Sigmoid colon (tissue), 7 donors: ENCODE results near the gene ZNRD2. TPM values are rescaled to one million over a fixed set of nuclear protein-coding genes. Genes with fewer than 3 reads are reported as not detected.

Source experiments
- DNase-seq: peaks from one replicate; pipeline ENCODE4 v3.0.0-alpha.2; 2019
- H3K27ac ChIP-seq, 4 donors: fragments of 200-600 bp; sonication (generic); one replicate each; pipeline ENCODE4 v1.5.1; 2016 to 2019; ENCODE audit warnings: mild to moderate bottlenecking in 1 of 4
- H3K27me3 ChIP-seq, 3 donors: fragments of 200-600 bp; sonication (generic); one replicate each; pipeline ENCODE4 v1.5.1; 2019; ENCODE audit warnings: mild to moderate bottlenecking in 1 of 3
- H3K36me3 ChIP-seq, 4 donors: fragments of 200-600 bp; sonication (generic); one replicate each; pipeline ENCODE4 v1.5.1; 2016 to 2019
- H3K4me1 ChIP-seq, 4 donors: fragments of 200-600 bp; sonication (generic); one replicate each; pipeline ENCODE4 v1.5.1; 2017 to 2019
- H3K4me3 ChIP-seq, 4 donors: fragments of 200-600 bp; sonication (generic); one replicate each; pipeline ENCODE4 v1.5.1; 2017 to 2019; ENCODE audit warnings: mild to moderate bottlenecking in 2 of 4, moderate library complexity in 1 of 4
- H3K9me3 ChIP-seq, 4 donors: fragments of 200-600 bp in 3 of 4; sonication (generic) in 3 of 4; one replicate each; pipeline versions ENCODE4 v1.5.1 to v1.6.1; 2013 to 2019
- CTCF ChIP-seq, 4 experiments: fragments of 450-650 bp in 3 of 4; fragments of 200-600 bp in 1 of 4; IDR thresholded peaks; one replicate each; pipeline ENCODE4 v1.5.1; 2016 to 2019; ENCODE audit warnings: antibody characterized with exemption in 4 of 4, mild to moderate bottlenecking in 3 of 4, moderate library complexity in 2 of 4
- EP300 ChIP-seq, 4 donors: sonication (generic); formaldehyde crosslinking; IDR thresholded peaks; one replicate each; pipeline ENCODE4 v1.6.1; 2017; ENCODE audit warnings: antibody characterized with exemption in 4 of 4
- POLR2A ChIP-seq, 2 donors: fragments of 450-650 bp; IDR thresholded peaks; one replicate each; pipeline ENCODE4 v1.6.1; 2016; ENCODE audit warnings: antibody characterized with exemption in 2 of 2, mild to moderate bottlenecking in 2 of 2, moderate library complexity in 2 of 2
- POLR2AphosphoS5 ChIP-seq, 4 donors: sonication (generic); formaldehyde crosslinking; IDR thresholded peaks; one replicate each; pipeline ENCODE4 v1.6.1; 2017; ENCODE audit warnings: antibody characterized with exemption in 4 of 4
- WGBS, 2 donors: extraction: QIAGEN DNeasy Blood & Tissue Kit; methylation state at CpG; one replicate each; pipeline ENCODE4 v1.1.7; 2013; 5-methylcytosine and 5-hydroxymethylcytosine counted together
- intact Hi-C: fragments of 100-400 bp; cut with DNase I; formaldehyde crosslinking; loops from one replicate; pipeline ENCODE4 v1.15.1; 2023
- polyA plus RNA-seq, 3 donors: library from polyadenylated mRNA; stranded (reverse); fragments of 200-250 nt; gene quantifications; one replicate each; pipeline ENCODE4 v1.2.3, GENCODE V29; 2013
- total RNA-seq, 4 donors: library from RNA; depleted of rRNA; stranded (reverse); fragments of >200 nt; gene quantifications; one replicate each; pipeline ENCODE4 v1.1.0, GENCODE V29; 2016
- donor health status: healthy with polysubstance abuse.
- donor health status: Bipolar disorder and iron deficiency.
- donor health status: healthy.

Gene ZNRD2
- total and polyA plus RNA-seq, 7 donors: 24.9 to 61.0 (median 52.6) TPM

- H3K36me3 ChIP-seq: peaks cover 27 to 70% (median 38%) of the 10 kb centered on the region in 4 donors
- WGBS, 2 donors: 97 to 99% methylated on average over 6 of the region's 6 CpGs
- DNase-seq: no peak
- intact Hi-C loops: loop anchor here (10.0 kb wide), 1 partner anchor 235 kb away; no protein-coding TSS in a partner anchor
- no peaks in the 10 kb centered on the region for H3K9me3 ChIP-seq
- H3K27ac ChIP-seq: no peak overlapping the region
- H3K27me3 ChIP-seq: no peaks in the 10 kb centered on the region
- no peak for TF ChIP-seq CTCF (IDR thresholded peaks at IDR 0.05)
- no peak overlapping the region for H3K4me3 ChIP-seq
- H3K4me1 ChIP-seq: peaks cover 0 to 9% (median 8%) of the 10 kb centered on the region in 4 donors
These were observed 29.6 kb downstream of the ZNRD2 start for GRCh38 chr11:65599955-65600246.

- peaks cover 17 to 67% (median 34%) of the 10 kb centered on the region in 4 donors for H3K36me3 ChIP-seq
- 92 to 100% methylated on average over 1 of the region's 1 CpG for WGBS, 2 donors
- no peak for TF ChIP-seq EP300 (IDR thresholded peaks at IDR 0.05)
- TF ChIP-seq POLR2A (IDR thresholded peaks at IDR 0.05): no peak
- TF ChIP-seq CTCF (IDR thresholded peaks at IDR 0.05): no peak
- no peak for TF ChIP-seq POLR2AphosphoS5 (IDR thresholded peaks at IDR 0.05)
- H3K27me3 ChIP-seq: no peaks in the 10 kb centered on the region
- no peak for DNase-seq
- H3K27ac ChIP-seq: peak overlapping the region in 1 of 4 donors; percentile 24
- H3K4me3 ChIP-seq: no peak overlapping the region
- no peaks in the 10 kb centered on the region for H3K9me3 ChIP-seq
- H3K4me1 ChIP-seq: peaks cover 0 to 24% (median 17%) of the 10 kb centered on the region in 4 donors
- intact Hi-C loops: loop anchor here (10.0 kb wide), 1 partner anchor 239 kb away; no protein-coding TSS in a partner anchor
These were observed 34.0 kb downstream of the ZNRD2 start for GRCh38 chr11:65604258-65604657.

GRCh38 chr11:65606876-65607613 lies 36.8 kb downstream of the ZNRD2 start:
- intact Hi-C loops: loop anchor here (5.0 to 10.0 kb wide), 2 partner anchors 65 to 242 kb away; no protein-coding TSS in a partner anchor
- TF ChIP-seq CTCF (IDR thresholded peaks at IDR 0.05) (no peak), POLR2A (IDR thresholded peaks at IDR 0.05) (no peak), EP300 (IDR thresholded peaks at IDR 0.05) (peak in 1 of 4 donors; percentile 27), POLR2AphosphoS5 (IDR thresholded peaks at IDR 0.05) (peak in 3 of 4 donors; percentile 11 to 27 (median 23))
- H3K9me3 ChIP-seq: no peaks in the 10 kb centered on the region
- peaks cover 0 to 48% (median 42%) of the 10 kb centered on the region in 4 donors for H3K4me1 ChIP-seq
- peak overlapping the region; percentile 11 to 42 (median 34) for H3K4me3 ChIP-seq
- peak; percentile 99 for DNase-seq
- no peaks in the 10 kb centered on the region for H3K27me3 ChIP-seq
- 62 to 67% methylated on average over 67 of the region's 67 CpGs for WGBS, 2 donors
- H3K27ac ChIP-seq: peak overlapping the region; percentile 76 to 88 (median 86)
- peaks cover 14 to 56% (median 29%) of the 10 kb centered on the region in 4 donors for H3K36me3 ChIP-seq

GRCh38 chr11:65607614-65608426 lies 37.5 kb downstream of the ZNRD2 start:
- no peaks in the 10 kb centered on the region for H3K9me3 ChIP-seq
- WGBS, 2 donors: 90 to 94% methylated on average over 37 of the region's 37 CpGs
- no peaks in the 10 kb centered on the region for H3K27me3 ChIP-seq
- H3K36me3 ChIP-seq: peaks cover 14 to 48% (median 29%) of the 10 kb centered on the region in 4 donors
- TF ChIP-seq CTCF (IDR thresholded peaks at IDR 0.05) (no peak), EP300 (IDR thresholded peaks at IDR 0.05) (no peak), POLR2A (IDR thresholded peaks at IDR 0.05) (no peak), POLR2AphosphoS5 (IDR thresholded peaks at IDR 0.05) (no peak)
- peaks cover 0 to 56% (median 50%) of the 10 kb centered on the region in 4 donors for H3K4me1 ChIP-seq
- H3K27ac ChIP-seq: peak overlapping the region; percentile 76 to 88 (median 84)
- peak overlapping the region; percentile 11 to 42 (median 34) for H3K4me3 ChIP-seq
- no peak for DNase-seq
- intact Hi-C loops: loop anchor here (5.0 to 10.0 kb wide), 2 partner anchors 66 to 243 kb away; no protein-coding TSS in a partner anchor
